ENCODE measurements around the gene FDPS.

DNA sequence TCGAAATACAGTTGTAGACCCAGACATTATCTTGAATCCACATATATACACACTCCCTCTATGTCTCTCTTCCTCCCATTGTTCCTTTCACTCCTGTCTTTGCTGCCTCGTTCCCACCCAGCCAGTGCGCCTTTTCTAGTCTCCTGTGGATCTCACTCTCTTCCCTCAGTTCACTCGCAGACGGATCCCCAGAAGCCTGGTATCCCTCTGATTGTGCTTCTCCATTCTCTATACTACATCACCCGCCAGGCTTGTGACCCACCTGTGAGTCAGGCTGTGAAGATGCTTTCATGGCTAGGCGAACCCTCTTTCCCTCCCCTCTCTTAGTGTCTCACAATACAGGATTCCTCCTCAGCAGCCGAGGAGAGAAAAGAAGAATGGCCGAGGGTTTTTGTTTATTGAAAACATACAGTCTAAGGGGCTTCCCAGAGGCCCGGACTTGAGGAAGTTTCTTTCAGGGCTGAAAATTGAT is 29.9 kb upstream of the FDPS start:
- TF ChIP-seq, protein P1, sequence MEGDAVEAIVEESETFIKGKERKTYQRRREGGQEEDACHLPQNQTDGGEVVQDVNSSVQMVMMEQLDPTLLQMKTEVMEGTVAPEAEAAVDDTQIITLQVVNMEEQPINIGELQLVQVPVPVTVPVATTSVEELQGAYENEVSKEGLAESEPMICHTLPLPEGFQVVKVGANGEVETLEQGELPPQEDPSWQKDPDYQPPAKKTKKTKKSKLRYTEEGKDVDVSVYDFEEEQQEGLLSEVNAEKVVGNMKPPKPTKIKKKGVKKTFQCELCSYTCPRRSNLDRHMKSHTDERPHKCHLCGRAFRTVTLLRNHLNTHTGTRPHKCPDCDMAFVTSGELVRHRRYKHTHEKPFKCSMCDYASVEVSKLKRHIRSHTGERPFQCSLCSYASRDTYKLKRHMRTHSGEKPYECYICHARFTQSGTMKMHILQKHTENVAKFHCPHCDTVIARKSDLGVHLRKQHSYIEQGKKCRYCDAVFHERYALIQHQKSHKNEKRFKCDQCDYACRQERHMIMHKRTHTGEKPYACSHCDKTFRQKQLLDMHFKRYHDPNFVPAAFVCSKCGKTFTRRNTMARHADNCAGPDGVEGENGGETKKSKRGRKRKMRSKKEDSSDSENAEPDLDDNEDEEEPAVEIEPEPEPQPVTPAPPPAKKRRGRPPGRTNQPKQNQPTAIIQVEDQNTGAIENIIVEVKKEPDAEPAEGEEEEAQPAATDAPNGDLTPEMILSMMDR (conservative IDR thresholded peaks at IDR 0.05; ENCODE audit: low read depth, low read length), result no peak
- TF ChIP-seq EZH2phosphoT487 (IDR thresholded peaks at IDR 0.05; ENCODE audit: borderline replicate concordance, low read length) (no peak), EZH2 (IDR thresholded peaks at IDR 0.05; ENCODE audit: low read length, unreplicated experiment) (no peak)
